Measurements from ENCODE around the gene DEGS2. TPM values are rescaled to one million over a fixed set of nuclear protein-coding genes. Genes with fewer than 3 reads are reported as not detected.

DEGS2 gene
- 0.99 to 2.4 TPM (median 1.5 TPM) in 5 replicates for total RNA-seq (2022; extraction: Qiagen RNA extraction; ENCODE audit: low read depth)

DNA sequence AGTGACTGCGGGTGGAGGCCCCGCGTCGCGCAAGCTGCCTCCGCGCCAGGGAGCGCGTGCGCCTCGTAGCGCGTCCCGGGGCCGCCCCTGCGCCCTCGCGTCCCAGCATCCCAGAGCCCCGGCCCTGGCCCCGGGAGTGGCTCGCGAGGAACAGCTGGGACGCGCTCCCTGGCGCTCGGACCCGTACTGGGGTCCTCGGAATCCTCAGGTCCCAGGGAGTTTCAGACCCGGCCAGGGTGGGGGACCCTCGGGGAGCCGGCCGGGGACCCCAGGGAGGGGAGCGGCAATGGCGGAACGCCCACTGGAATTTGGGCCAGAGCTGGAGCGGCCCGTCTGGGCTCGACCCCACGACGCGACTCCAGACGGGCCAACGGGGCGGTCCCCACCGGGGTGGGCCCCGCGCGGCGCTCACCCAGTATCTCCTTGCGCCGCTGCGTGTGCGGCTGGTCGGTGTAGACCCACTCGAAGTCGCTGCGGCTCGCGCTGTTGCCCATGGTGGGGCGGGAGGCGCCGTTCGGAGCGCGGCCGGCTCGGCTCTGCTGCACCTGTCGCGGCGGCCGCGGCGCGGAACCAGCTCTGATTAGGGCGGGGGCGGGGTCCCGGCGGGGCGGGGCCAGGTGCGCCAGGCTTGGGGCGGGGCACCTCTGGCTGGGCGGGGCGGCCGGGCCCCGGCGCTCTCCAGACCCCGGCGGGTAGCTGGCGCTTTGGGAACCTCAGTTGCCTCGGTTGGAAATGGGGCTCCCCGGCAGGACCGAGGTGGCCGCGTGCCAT, at the start of gene DEGS2:
TSS of gene DEGS2 (minus strand) at position 552 of the 771 bp plus-strand sequence. CDS start at position 494, 58 bp downstream.

Other genes starting within 250 kb of the DEGS2 start
- gene EVL, start 94.2 kb downstream of the DEGS2 start, total RNA-seq (2022; extraction: Qiagen RNA extraction; ENCODE audit: low read depth) = 19.6 to 25.8 TPM (median 23.4 TPM) in 5 replicates
- gene YY1, start 79.5 kb upstream of the DEGS2 start, total RNA-seq (2022; extraction: Qiagen RNA extraction; ENCODE audit: low read depth) = 59.1 to 88.1 TPM (median 73.3 TPM) in 5 replicates
- gene SLC25A29, start 146.8 kb upstream of the DEGS2 start, total RNA-seq (2022; extraction: Qiagen RNA extraction; ENCODE audit: low read depth) = 6.9 to 11.7 TPM (median 9.8 TPM) in 5 replicates
- gene SLC25A47, start 163.7 kb upstream of the DEGS2 start, total RNA-seq (2022; extraction: Qiagen RNA extraction; ENCODE audit: low read depth) = not detected in 5 replicates
- gene WDR25, start 216.8 kb upstream of the DEGS2 start, total RNA-seq (2022; extraction: Qiagen RNA extraction; ENCODE audit: low read depth) = 9.8 to 11.3 TPM (median 11.0 TPM) in 5 replicates